Activated CD4-positive, alpha-beta T cell treated with anti-CD3 and anti-CD28 coated beads, Interleukin-2, amount 10 ng/mL, durations not matched to agents 24 days and 14 days (primary cell): ENCODE measurements around the gene KRT10. TPM values are rescaled to one million over a fixed set of nuclear protein-coding genes. Genes with fewer than 3 reads are reported as not detected.

Experiments
- DNase-seq: peaks from one replicate; pipeline ENCODE4 v3.0.0; 2022
- H3K27ac Mint-ChIP-seq: one replicate; pipeline ENCODE4 v1.8.0; 2022; ENCODE audit warnings: mild to moderate bottlenecking, mixed read lengths
- H3K27me3 Mint-ChIP-seq: one replicate; pipeline ENCODE4 v1.8.0; 2022; ENCODE audit warnings: mixed read lengths
- H3K36me3 Mint-ChIP-seq: one replicate; pipeline ENCODE4 v1.8.0; 2022; ENCODE audit warnings: low read depth, mild to moderate bottlenecking, mixed read lengths
- H3K4me1 Mint-ChIP-seq: one replicate; pipeline ENCODE4 v1.8.0; 2021; ENCODE audit warnings: mixed read lengths
- H3K4me3 Mint-ChIP-seq: one replicate; pipeline ENCODE4 v1.8.0; 2022; ENCODE audit warnings: mild to moderate bottlenecking, moderate library complexity, mixed read lengths
- H3K9me3 Mint-ChIP-seq: one replicate; pipeline ENCODE4 v1.8.0; 2021; ENCODE audit warnings: mixed read lengths
- intact Hi-C: fragments of 100-400 bp; cut with micrococcal nuclease; formaldehyde crosslinking; loops from one replicate; pipeline ENCODE4 v1.15.1; 2023
- total RNA-seq: library from RNA; stranded (reverse); gene quantifications from 2 replicates; pipeline ENCODE4 v1.2.3, GENCODE V29; 2022

Gene KRT10
- total RNA-seq, 1 donor from 2014 or later, result 27.8 TPM

- DNase-seq, result peak; percentile 2
- H3K36me3 Mint-ChIP-seq, result no peaks in the 10 kb centered on the region
- peaks cover 5% of the 10 kb centered on the region for H3K9me3 Mint-ChIP-seq
- H3K27ac Mint-ChIP-seq, result no peak overlapping the region
- no peaks in the 10 kb centered on the region for H3K4me1 Mint-ChIP-seq
- peaks cover 78% of the 10 kb centered on the region for H3K27me3 Mint-ChIP-seq
- intact Hi-C loops, result loop anchor here (10.0 kb wide), 1 partner anchor 735 kb away; no protein-coding TSS in a partner anchor
- H3K4me3 Mint-ChIP-seq, result no peak overlapping the region
Measured at GRCh38 chr17:40809721-40810421, 12.5 kb downstream of the KRT10 start.

- Mint-ChIP-seq H3K9me3 (no peaks in the 10 kb centered on the region), H3K4me3 (no peak overlapping the region), H3K27me3 (peaks cover 59% of the 10 kb centered on the region), H3K4me1 (peaks cover 2% of the 10 kb centered on the region), H3K36me3 (no peaks in the 10 kb centered on the region), H3K27ac (no peak overlapping the region)
- no peak for DNase-seq
- intact Hi-C loops, result loop anchor here (10.0 kb wide), 1 partner anchor 739 kb away; no protein-coding TSS in a partner anchor
Measured at GRCh38 chr17:40806131-40806530, 16.3 kb downstream of the KRT10 start.

- Mint-ChIP-seq H3K27ac (no peak overlapping the region), H3K36me3 (no peaks in the 10 kb centered on the region), H3K4me3 (no peak overlapping the region), H3K4me1 (peaks cover 2% of the 10 kb centered on the region), H3K9me3 (no peaks in the 10 kb centered on the region), H3K27me3 (peaks cover 44% of the 10 kb centered on the region)
- DNase-seq, result peak; percentile 91
- intact Hi-C loops, result loop anchor here (1.0 to 10.0 kb wide), 5 partner anchors 524 to 861 kb away; no protein-coding TSS in a partner anchor
Measured at GRCh38 chr17:40803617-40804082, 18.8 kb downstream of the KRT10 start.

- Mint-ChIP-seq H3K4me1 (peaks cover 2% of the 10 kb centered on the region), H3K27me3 (peaks cover 33% of the 10 kb centered on the region), H3K27ac (no peak overlapping the region), H3K4me3 (no peak overlapping the region), H3K36me3 (no peaks in the 10 kb centered on the region), H3K9me3 (no peaks in the 10 kb centered on the region)
- intact Hi-C loops, result loop anchor here (5.0 to 10.0 kb wide), 2 partner anchors 526 to 744 kb away; no protein-coding TSS in a partner anchor
- no peak for DNase-seq
Measured at GRCh38 chr17:40801157-40801556, 21.3 kb downstream of the KRT10 start.

- DNase-seq, result no peak
- no peaks in the 10 kb centered on the region for H3K9me3 Mint-ChIP-seq
- H3K4me1 Mint-ChIP-seq, result peaks cover 2% of the 10 kb centered on the region
- intact Hi-C loops, result loop anchor here (5.0 to 10.0 kb wide), 2 partner anchors 527 to 744 kb away; no protein-coding TSS in a partner anchor
- no peak overlapping the region for H3K27ac Mint-ChIP-seq
- H3K27me3 Mint-ChIP-seq, result peaks cover 30% of the 10 kb centered on the region
- H3K4me3 Mint-ChIP-seq, result no peak overlapping the region
- H3K36me3 Mint-ChIP-seq, result no peaks in the 10 kb centered on the region
Measured at GRCh38 chr17:40800381-40800780, 22.0 kb downstream of the KRT10 start.

- peaks cover 2% of the 10 kb centered on the region for H3K4me1 Mint-ChIP-seq
- no peak within 1 kb of the TSS for H3K27ac Mint-ChIP-seq
- no peak for DNase-seq
- H3K4me3 Mint-ChIP-seq, result no peak within 1 kb of the TSS
- intact Hi-C loops, result loop anchor here (5.0 to 10.0 kb wide), 2 partner anchors 527 to 745 kb away; no protein-coding TSS in a partner anchor
- H3K27me3 Mint-ChIP-seq, result peaks cover 26% of the 10 kb centered on the region
- no peaks in the 10 kb centered on the region for H3K36me3 Mint-ChIP-seq
- H3K9me3 Mint-ChIP-seq, result no peaks in the 10 kb centered on the region
Measured at GRCh38 chr17:40799859-40800258, 22.6 kb downstream of the KRT10 start, which contains the start of gene KRT28. Gene KRT28 (minus strand): TSS chr17:40799959. CDS start chr17:40799893, 66 bp downstream.

- Mint-ChIP-seq H3K27ac (no peak overlapping the region), H3K9me3 (no peaks in the 10 kb centered on the region), H3K4me1 (no peaks in the 10 kb centered on the region), H3K4me3 (no peak overlapping the region), H3K36me3 (no peaks in the 10 kb centered on the region), H3K27me3 (peaks cover 26% of the 10 kb centered on the region)
- no peak for DNase-seq
- intact Hi-C loops, result no loop called here
Measured at GRCh38 chr17:40796846-40797245, 25.6 kb downstream of the KRT10 start.

GRCh38 chr17:40795019-40795667 lies 27.3 kb downstream of the KRT10 start:
- H3K27me3 Mint-ChIP-seq, result peaks cover 29% of the 10 kb centered on the region
- intact Hi-C loops, result no loop called here
- H3K27ac Mint-ChIP-seq, result no peak overlapping the region
- H3K4me1 Mint-ChIP-seq, result peaks cover 2% of the 10 kb centered on the region
- no peaks in the 10 kb centered on the region for H3K9me3 Mint-ChIP-seq
- no peak for DNase-seq
- no peaks in the 10 kb centered on the region for H3K36me3 Mint-ChIP-seq
- no peak overlapping the region for H3K4me3 Mint-ChIP-seq

GRCh38 chr17:40794466-40794865 lies 27.9 kb downstream of the KRT10 start:
- Mint-ChIP-seq H3K27ac (no peak overlapping the region), H3K36me3 (no peaks in the 10 kb centered on the region), H3K4me3 (no peak overlapping the region), H3K27me3 (peaks cover 28% of the 10 kb centered on the region), H3K4me1 (peaks cover 2% of the 10 kb centered on the region), H3K9me3 (no peaks in the 10 kb centered on the region)
- intact Hi-C loops, result no loop called here
- no peak for DNase-seq

GRCh38 chr17:40793832-40794231 lies 28.6 kb downstream of the KRT10 start:
- no peak overlapping the region for H3K4me3 Mint-ChIP-seq
- no peak for DNase-seq
- peaks cover 28% of the 10 kb centered on the region for H3K27me3 Mint-ChIP-seq
- H3K9me3 Mint-ChIP-seq, result no peaks in the 10 kb centered on the region
- no peak overlapping the region for H3K27ac Mint-ChIP-seq
- intact Hi-C loops, result no loop called here
- no peaks in the 10 kb centered on the region for H3K36me3 Mint-ChIP-seq
- peaks cover 2% of the 10 kb centered on the region for H3K4me1 Mint-ChIP-seq

GRCh38 chr17:40791787-40792436 lies 30.5 kb downstream of the KRT10 start:
- intact Hi-C loops, result loop anchor here (1.0 kb wide), 1 partner anchor 172 kb away; no protein-coding TSS in a partner anchor
- peaks cover 2% of the 10 kb centered on the region for H3K4me1 Mint-ChIP-seq

GRCh38 chr17:40791111-40791510 lies 31.3 kb downstream of the KRT10 start:
- DNase-seq, result no peak
- Mint-ChIP-seq H3K27ac (no peak overlapping the region), H3K9me3 (no peaks in the 10 kb centered on the region), H3K27me3 (peaks cover 28% of the 10 kb centered on the region), H3K36me3 (no peaks in the 10 kb centered on the region), H3K4me1 (peaks cover 2% of the 10 kb centered on the region), H3K4me3 (no peak overlapping the region)
- intact Hi-C loops, result loop anchor here (1.0 kb wide), 1 partner anchor 171 kb away; no protein-coding TSS in a partner anchor

More at GRCh38 chr17:40791787-40792436, 30.5 kb downstream of the KRT10 start:
- DNase-seq, result no peak
- Mint-ChIP-seq H3K36me3 (no peaks in the 10 kb centered on the region), H3K27ac (no peak overlapping the region), H3K9me3 (no peaks in the 10 kb centered on the region), H3K4me3 (no peak overlapping the region), H3K27me3 (peaks cover 32% of the 10 kb centered on the region)

- no peaks in the 10 kb centered on the region for H3K36me3 Mint-ChIP-seq
- intact Hi-C loops, result no loop called here
- H3K4me3 Mint-ChIP-seq, result no peak within 1 kb of the TSS
Measured at GRCh38 chr17:40782450-40782849, 40.0 kb downstream of the KRT10 start, which contains the start of gene KRT27. Gene KRT27 (minus strand): TSS chr17:40782550. CDS start chr17:40782493, 57 bp downstream.

More at GRCh38 chr17:40782450-40782849, 40.0 kb downstream of the KRT10 start, which contains the start of gene KRT27:
- Mint-ChIP-seq H3K27ac (peak within 1 kb of the TSS; percentile 7), H3K27me3 (peaks cover 35% of the 10 kb centered on the region), H3K4me1 (no peaks in the 10 kb centered on the region), H3K9me3 (no peaks in the 10 kb centered on the region)
- DNase-seq, result no peak
